Right kidney (tissue), 1 donor: ENCODE data around the gene CNTNAP5.

Experiments
- DNase-seq: peaks from one replicate; pipeline ENCODE4 v3.0.0-alpha.2; 2016

Gene CNTNAP5

DNA sequence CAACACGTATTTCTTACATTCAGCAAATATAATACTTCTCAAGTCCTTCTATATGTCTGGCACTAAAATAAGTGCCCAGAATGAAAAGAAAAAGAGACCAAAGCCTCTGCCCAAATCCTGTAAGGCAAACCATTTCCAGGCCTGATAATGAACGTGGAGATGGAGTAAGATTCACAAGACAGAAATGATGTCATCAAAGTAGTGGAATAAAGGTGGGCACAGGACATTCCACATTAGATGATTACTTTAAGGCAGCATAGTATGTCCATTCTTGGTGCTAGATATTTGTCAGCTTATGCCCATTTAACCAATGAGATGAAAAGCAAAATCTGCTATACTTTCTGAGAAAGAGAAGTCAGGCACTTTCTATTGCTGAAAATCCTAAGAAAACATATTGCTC is 38.5 kb downstream of the CNTNAP5 start:
- DNase-seq = no peak

DNA sequence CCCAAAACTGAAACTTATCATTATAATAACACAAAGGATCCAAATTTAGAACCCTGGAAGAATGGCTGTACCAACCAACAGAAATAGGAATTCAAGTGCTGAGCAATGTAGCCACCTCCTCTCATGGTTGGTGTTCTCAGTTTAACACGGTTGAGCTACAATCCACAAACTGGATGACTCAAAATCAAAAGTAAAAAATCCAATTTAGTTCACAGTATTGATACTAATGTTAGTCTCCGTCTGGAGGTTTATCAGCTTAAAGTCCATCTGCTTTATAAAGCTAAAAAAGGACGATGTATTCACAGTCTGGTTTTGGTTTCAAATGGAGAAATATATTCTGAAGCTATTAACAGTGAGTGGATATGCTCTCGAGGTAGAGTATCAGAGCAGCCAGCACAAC is 40.5 kb downstream of the CNTNAP5 start:
- no peak for DNase-seq

DNA sequence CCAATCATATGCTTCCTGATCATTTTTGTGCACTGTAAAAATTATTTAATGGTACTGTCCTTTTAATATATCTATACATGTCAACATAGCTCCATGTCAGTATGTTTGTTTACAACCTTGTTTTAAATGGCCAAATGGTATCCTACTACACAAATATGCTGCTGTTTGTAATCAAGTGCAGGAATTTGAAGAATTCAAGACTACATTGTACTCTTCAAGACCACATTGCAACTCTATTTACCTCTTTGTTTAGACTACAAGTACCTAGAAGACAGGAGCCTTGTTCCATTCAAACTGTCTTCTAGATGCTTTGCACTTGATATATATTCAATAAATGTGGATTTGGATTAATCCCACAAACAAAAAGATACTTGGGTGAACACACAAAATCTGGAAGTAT is 41.7 kb downstream of the CNTNAP5 start:
- no peak for DNase-seq

DNA sequence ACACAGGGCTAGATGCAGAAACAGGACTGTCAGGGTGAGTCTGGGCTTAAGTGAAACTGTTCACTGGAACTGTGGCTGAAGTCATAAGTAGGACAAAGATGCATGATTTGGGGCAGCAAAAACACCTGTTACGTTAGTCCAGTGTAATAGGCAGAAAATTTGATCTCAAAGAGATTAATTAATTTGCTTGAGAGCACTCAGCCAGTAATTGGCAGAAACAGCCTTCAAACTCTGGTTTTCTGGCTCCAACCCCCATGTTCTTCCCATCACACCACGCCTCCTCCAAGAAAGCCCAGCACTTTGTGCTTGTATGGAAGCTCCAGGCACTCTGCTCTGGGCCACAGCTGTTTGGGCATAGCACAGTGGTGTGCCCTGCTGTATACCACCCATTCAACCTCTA is 54.0 kb downstream of the CNTNAP5 start:
- DNase-seq = no peak

DNA sequence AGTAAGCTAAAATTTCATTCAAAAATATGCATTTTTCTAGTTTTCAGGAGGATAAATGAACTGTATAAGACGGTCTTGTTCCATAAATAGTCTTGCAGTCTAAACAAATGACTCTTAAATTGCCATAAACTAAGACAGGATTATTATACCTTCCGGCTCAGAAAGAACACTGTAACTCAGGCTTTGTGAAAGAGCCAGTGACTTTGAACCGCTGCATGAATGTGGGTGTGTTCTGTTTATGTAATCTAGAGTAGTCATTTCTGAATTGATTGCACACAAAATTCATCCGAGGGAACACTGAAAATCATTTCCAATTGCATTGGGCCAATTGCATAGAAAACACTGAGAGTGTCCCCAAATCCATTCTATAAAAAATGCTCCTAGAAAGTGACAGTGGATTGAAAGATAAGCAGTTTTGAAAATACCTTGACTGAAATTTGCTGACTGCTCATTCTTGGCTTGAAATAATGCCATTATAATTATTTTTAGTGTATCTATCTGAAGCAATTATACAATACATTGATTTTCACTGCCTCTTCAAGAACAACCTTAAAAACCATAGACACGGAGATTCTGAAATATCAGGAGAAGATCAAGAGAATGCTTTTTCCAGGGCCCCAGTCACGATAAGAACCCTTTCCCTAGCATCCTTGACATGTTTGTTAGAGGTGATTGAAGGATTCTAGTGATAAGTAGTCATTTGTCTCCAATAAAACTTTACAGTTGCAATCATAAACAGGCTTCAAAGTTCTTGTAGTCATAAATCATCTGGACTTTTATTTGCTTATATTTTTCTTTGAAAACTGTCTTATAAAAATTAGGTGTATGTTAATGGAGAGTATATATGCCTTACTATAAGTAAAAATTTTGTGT is 55.4 kb downstream of the CNTNAP5 start:
- DNase-seq = no peak

DNA sequence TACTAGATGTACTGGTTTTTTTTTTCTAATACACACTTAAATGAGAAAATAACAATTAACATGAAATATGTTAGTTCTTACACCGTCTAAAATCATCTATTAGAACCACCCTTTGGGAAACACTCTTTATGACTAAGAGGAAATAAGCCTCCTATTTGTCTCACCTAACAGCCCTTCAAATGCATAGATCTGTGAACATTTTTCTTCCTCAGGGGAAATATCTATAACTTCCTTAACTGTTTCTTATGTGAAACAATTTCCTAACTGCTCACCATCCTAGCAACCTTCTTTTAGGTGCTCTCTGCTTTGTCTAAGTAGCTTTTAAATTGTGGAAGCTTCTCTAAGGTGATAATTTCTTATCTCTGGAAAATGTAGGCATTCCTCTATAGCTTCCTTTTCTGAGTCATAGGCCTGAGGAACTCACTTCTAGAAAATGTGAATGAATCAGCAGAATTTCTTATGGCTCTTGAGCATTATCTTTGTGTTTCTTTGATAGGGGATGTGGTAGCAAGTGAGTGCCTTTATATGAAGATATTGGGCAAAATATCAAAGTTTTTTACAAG is 56.1 kb downstream of the CNTNAP5 start:
- no peak for DNase-seq

DNA sequence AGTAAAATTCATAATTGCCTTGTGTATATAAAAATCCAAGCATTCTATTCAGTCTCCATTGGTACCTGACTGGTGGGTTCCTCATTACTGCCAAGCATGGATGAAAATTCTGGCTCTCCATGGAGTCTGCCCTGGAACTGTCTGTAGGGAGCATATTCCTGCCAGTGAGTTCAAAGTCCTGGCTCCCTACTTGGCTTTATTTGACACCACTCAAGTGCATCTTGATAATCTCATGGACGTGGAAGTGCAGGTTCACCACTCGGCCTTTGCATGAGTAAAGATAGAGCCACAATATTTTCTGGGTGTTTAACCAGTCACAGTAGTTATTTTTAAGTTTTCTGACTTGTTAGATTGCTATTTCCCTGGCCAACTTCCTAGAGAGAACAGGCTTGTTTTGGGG is 63.5 kb downstream of the CNTNAP5 start:
- no peak for DNase-seq

DNA sequence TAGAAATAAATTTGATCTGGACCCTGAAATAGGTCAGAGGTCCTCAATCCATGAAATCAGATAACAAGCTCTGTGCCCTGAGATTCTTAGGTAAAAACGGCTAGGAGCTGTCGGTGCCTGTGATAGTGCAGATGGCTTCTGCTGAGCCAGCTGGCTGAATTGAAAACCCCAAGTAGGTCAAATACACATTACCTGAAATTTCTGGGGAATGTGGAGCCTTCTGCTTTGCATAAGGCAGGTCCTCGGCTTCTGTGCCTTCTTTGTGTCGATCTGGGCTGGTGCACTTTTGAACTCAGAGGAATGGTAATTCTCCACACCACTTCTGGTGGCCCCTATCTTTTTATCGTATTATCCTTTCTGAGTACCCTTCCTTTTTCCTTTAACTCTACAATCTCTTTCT is 66.6 kb downstream of the CNTNAP5 start:
- no peak for DNase-seq

DNA sequence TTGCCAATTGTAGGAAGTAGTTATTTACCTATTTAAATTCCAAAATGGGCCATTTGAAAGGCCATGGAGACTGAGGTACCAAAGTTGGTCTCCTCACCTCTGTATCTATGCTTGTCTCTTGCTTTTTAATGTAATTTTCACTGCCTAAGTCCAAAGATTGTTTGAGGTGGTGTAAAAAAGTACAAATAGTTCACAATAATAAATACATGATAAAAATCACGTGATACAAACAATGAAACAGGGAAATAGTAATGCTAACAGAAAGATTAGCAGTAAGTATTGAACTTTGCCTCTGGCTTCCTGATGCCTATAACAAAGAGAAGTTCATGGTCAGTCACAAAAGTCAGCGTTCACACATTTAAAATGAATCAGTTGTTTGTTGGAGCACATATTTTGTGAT is 67.6 kb downstream of the CNTNAP5 start:
- no peak for DNase-seq

DNA sequence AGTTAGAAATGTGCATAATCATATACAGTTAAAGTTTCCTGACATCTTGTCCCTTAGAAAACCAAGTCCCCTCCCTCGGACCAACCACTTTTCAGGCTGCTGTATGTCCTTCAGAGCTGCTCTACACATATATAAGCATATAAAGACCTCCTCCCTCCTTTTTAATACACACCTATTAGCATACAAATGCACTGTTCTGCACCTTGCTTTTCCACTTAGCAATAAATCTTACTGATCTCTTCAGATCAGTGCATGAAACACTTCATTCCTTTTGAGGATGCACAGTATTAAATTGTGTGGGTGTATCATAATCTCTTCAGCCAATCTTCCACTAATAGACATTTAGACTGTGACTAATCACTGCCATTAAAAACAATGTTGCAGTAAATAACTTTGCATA is 79.8 kb downstream of the CNTNAP5 start:
- no peak for DNase-seq

DNA sequence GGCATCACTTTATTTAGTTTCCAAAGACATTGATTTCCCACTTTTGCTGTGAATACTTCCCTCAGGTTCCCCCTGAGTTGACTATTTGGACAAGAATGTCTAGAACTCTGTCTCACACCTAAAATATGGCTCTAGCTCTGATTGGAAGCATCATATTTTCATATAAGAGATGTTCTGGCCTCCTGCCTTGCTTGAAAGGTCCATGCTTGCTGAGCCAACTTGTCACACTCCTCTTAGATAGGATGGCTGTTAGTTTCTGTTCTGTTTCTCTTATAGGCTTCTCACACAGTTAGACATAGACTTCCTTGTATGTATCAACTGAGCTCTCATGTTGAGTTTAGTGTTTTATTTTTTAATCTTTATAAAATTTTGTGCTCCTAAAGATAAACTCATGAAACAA is 87.1 kb downstream of the CNTNAP5 start:
- no peak for DNase-seq

DNA sequence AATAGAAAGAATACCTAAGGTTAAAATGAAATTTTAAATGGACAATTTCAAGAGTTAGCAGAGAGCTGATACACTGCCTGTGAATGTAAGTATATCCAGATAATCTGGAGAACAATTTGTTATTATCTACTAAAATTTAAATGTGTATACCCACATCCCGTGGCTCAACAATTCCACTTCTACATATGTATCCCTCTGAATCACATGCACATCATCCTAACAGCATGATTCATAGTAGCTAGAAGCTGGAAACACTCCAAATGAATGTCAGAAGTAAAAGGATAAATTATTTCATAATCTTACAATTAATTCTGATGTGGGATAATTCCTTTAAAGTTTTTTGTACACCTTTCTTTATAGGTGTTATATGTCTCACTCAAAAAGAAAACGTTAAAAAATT is 87.9 kb downstream of the CNTNAP5 start:
- DNase-seq = no peak

DNA sequence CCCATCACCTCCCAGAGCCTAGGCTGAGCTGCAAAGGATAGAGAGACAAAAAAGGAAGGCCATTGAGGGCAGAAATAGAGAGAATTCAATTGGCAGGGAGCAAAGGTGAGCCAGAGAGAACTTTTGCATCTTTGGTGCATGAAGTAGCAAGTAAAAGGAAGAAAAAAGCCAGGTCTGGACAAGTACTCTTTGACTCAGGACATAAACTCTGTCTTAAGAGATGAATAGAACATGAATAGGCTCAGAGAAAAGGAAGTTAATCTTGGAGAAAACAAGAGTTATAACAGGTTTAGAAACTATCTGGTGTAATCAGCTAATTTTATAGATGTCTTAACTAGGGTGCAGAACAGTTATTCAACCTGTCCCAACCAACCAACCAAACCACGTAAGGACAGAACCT is 95.2 kb downstream of the CNTNAP5 start:
- DNase-seq = no peak

DNA sequence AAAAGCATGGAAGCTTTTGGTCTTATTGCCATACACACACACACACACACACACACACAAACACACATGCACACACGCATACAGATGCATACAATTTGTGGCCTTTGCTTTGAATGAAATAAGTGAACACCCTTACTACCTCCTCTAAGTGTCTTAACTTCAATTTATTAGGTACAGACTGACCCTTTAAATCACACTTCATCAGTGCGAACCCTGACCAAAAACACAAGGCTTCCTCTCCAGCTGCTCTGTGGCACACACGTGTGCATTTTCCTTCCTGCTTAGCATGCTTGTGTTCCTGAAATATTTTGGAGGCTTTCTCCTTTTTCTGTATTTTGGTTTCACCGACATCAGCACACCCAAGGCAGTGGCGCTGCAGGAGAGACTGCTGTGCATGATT is 96.0 kb downstream of the CNTNAP5 start:
- DNase-seq = no peak

DNA sequence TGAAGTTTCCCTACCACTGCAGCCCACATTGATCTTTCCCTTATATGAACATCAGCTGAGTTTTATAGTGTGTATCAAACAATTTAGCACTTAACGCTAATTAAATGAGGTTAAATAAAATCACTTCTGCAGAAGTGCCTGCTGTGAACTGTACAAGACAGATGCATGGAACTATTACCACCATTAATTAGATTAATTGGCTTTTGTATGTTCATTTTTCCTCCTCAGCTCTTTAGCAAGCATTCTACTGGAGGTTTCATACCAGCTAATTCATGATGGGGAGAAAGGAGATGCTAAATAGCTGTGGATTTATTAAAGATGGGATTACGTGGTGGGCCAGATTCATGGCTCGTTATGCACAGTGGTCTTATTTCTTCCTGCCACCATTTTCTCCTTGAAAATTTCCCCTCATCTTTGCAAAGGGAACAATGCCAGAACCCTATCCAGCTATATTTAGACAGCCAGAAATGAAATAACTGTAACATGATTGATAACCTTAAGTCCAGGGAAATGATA is 96.7 kb downstream of the CNTNAP5 start:
- DNase-seq = no peak

DNA sequence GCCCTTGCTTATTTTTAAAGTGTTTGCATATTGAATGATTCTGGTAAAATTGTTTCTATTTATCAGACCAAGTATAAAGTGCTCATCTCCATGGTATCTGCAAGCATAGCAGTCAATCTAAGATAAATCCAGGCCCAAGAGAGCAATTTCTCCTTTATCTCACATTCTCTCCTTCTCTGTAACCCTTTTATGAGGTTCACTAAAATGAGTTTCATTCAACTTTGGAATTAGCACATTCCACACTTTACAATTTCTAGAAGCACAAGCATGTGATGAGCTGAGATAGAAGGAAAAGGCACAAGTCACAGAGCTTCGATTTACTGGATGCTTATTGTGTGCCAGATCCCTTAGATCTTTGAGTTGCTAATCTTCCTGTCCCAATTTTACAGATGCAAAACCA is 97.3 kb downstream of the CNTNAP5 start:
- no peak for DNase-seq

DNA sequence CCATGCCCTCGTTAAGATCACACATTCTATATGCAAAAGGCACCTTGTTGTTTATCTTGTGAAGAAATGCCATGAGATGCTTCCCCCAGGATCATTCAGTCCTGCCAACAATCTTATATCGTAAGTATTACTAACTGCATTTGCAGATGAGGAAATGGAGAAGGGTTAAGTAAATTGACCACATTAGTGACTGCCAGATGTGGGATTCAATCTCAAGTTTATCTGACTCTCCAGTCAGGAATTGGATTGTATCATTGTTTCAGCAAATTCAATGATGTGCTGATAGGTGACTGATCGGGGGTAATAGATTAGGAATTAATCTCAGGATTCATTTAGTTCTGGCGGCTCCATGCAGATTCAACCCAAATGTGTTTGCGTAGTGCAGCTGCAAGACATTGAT is 106.2 kb downstream of the CNTNAP5 start:
- no peak for DNase-seq

DNA sequence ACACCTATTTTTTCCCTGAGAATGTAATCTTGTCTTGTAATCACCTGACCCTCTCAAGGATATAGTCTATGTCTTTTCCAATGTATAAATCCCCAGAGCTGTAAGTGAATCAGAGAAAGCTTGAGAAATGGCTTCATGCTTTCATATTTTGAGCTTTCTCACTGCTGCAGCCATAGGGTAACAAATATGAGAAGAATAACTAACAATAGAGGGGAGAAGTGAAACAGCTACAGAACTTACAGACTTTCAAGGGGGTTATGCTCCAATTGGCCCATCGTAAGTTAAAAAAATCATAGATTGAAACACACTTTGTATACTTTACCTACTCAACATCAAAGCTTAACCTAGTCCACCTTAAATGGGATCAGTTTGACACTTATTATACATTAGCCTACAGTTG is 111.0 kb downstream of the CNTNAP5 start:
- no peak for DNase-seq

DNA sequence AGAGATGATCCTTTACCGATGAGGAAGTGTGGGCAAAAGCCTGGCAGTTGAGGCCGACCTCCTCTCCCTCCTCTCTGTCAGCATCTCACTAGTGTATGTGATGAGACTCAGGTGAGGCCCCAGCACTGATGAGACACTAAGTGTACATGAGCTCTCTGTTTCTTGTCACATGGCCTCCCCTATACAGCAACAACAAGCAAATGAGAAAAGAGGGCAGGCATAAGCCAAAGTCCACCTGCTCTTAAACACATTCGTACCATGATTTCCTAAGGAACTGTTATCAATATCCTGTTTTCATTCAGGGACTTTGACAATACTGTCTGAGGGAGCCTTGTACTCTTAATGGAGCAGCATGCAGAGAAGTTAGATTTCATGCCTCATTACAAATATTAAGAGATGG is 113.0 kb downstream of the CNTNAP5 start:
- no peak for DNase-seq

DNA sequence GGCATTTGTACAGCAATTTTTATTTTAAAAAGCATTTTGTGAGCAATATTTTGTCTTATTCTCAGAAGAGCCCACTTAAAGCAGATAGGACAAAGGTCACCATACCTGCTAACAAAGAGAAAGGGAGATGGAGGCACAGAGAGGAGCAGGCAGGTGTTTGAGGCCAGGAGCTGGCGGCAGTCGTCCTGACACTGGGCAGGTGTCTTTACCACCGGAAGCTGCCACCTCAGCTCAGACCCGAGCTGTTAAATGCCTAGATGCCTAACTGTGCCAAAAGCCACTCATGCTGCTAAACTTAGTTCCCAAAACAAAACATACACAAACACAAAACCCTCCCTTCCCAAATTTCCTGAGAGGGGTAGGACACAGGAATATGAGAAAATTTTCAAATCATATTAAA is 120.9 kb downstream of the CNTNAP5 start:
- no peak for DNase-seq

DNA sequence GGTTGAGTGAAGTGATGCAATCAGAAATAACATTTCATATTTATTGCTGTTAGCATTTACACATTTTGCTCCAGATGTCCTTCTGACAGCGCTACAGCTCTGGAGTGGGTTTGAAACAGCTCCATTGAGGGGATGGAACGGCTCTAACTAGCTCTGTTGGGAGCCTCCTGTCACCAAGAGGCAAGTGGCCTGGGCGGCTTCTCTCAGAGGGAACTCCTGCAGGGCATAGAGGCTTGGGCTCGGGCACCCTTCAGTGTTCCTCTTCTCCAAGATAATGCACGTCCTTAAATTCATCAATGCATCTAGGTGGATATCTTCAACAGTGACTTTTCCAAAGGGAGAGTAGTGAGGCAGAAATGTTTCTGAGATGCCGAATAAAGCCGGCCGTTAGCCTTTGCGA is 122.5 kb downstream of the CNTNAP5 start:
- no peak for DNase-seq

DNA sequence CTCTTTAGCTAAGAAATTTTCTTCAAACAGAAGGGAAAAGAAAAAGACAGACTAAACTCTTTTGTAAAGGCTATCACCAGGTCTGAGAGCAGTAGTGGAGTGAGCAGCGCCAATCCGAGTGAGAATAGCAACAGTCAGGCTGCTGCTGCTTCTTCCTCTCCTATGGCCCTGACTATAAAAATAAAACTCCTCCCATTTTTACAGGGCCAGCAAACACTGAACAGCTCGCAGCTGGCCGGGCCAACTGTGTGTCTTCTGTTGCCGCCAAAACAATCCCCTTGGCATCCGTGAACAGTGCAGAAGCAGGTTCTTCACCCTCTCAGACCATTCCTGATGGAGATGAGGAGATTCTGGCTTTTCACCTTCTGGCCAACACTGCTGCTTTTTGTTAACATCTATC is 124.5 kb downstream of the CNTNAP5 start:
- DNase-seq = no peak

DNA sequence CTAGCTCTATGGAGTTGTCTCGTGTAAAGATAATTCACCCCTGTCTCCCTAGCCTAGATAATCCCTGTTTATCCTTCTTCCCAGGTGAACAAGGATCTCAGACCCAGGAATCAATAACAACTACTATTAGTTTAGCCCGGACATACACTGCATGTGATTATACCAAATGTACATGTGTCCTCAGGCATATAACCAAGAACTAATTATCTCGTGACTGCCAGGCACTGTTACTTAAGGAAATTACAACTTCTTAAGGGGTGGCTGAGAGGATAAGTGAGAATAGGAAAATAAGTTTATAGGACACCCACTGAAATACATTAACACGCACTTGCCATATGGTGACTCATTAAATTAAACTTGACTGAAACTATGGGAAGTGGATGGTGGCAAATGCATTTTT is 126.6 kb downstream of the CNTNAP5 start:
- DNase-seq = no peak

DNA sequence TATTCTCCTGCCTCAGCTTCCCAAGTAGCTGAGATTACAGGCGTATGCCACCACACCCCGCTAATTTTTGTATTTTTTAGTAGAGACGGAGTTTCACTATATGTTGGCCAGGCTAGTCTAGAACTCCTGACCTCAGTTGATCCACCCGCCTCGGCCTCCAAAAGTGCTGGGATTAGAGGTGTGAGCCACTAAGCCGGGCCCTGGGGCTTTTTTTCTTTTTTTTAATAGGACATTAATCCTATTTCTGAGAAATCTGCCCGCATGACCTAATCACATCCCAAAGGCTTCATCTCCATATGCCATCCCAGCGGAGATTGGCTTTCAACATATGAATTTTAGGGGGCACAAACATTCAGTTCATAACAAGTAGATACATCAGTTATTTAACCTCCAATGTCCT is 128.6 kb downstream of the CNTNAP5 start:
- DNase-seq = no peak
